ENCODE results near the gene SSR4.
A peak's percentile ranks its signal among the peaks of the same experiment; 100 is the strongest.
"Not testable (repeated sequence)": the region's sequence is repeated elsewhere in the genome, so short reads cannot be mapped to it uniquely, and the experiment has no call there.

The SSR4 gene

DNA sequence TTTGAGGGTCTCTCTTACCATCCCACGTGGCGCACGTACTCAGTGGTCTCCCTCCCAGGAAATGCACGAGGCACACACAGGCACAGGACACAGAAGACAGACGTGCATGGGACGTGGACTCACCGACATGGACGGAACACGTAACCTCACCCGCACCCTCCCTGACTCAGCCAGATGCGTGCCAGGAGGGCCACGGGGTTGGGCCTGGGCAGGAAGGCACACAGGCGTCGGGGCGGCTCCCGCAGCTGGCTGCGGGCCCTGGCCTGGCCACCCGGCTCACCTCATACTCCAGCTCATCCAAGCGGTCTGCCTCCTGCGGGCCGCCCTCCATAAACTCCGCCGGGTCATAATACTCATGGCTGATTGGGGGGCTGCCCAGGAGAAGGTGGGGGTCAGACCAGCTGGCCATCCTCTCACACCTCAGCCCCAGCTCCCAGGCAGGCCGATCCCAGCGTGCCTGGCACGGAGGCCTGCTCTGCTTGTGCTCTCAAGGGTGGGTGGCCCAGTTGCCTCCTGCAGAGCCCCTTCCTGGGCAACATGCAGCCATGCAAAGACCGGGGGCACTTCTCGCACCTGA, 12.6 kb downstream of the SSR4 start:
- no peak for DNase-seq

DNA sequence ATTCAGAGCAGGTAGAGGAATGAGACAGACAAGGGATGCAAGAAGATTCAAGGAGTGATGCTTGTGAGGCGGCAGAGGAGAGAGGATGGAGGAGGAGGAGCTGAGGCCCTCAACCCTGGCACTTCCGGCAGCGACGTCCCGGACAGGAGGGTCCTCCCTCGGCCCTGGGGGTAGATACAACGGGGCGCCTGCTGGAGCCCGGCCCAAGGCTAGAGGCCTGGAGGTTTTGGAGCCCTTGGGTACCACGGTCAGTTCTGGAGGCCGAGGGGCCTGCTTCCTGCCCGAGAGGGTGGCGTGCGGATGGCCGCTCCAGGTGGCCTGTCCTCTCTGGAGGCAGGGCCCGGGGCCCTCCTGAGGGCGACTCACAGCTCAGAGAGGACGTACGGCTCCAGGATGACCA, 13.5 kb downstream of the SSR4 start:
- DNase-seq = no peak

DNA sequence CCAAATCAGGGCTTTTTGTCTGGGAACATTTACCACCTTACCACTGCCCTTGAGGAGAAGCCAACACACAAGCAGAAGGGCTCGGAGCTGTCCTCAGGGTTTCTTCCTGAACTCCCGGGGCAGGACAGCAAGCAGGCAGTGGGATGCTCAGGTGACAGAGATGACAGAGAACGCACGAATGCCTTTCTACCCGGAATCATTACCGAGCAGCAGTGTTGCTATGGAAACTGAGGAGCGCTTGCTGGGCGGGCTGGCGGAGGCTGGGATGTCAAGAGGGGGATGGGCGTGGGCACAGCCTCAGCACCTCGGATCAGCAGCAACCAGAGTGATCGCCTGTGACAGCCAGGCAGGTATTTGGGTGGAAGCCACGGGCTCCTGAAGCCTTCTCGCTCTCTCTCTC, 17.8 kb downstream of the SSR4 start:
- DNase-seq = no peak

DNA sequence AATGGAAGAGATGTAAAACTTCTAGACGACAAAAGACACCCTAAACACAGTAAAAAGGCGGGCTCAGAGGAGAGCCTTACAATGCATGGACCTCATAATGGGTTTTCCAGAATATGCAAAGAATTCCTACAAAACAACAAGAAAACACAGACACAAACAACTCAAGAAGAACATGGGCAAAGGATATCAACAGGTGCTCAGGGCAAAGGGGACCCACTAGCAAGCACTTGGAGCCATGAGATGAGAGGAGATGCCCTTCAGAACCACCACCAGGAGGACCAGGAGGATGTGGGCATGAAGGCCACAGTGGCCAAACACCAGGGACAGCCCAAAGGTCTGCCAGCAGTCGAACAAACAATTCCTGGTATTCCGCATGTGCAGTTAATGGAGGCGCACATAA, 18.7 kb downstream of the SSR4 start:
- no peak for DNase-seq

DNA sequence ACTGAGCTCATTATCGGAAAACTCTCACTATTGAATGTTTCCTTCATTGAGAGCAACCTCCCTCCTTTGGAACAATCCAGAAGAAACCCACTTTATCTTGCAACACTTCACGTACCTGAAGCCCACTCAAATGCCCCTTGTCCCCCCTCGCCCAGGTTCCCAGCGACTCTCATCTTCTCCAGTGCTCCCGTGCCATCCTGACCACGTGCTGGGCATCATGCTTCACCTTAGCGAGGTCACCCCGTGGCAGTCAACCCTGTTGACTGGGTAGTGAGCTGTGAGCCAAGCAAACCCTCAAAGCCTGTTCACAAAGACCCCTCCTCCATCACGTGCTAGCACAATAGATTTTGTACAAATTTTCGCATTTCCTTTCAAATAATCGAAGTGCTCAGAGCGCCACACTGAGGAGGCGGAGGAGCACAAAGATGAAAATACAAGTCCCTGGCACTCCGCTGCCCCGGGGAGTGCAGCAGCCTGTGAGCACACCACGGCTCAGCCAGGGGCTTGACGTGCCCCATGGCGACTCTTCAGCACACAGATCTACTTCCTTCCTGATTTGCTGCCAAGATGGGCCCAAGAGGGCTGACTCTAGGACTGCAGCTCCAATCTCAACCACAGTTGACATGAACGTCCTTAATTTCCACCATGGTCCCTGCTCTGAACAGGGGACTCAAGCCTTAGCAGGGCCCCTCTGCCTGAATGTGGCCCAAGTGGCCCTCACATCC, 20.3 kb downstream of the SSR4 start:
- DNase-seq = no peak

DNA sequence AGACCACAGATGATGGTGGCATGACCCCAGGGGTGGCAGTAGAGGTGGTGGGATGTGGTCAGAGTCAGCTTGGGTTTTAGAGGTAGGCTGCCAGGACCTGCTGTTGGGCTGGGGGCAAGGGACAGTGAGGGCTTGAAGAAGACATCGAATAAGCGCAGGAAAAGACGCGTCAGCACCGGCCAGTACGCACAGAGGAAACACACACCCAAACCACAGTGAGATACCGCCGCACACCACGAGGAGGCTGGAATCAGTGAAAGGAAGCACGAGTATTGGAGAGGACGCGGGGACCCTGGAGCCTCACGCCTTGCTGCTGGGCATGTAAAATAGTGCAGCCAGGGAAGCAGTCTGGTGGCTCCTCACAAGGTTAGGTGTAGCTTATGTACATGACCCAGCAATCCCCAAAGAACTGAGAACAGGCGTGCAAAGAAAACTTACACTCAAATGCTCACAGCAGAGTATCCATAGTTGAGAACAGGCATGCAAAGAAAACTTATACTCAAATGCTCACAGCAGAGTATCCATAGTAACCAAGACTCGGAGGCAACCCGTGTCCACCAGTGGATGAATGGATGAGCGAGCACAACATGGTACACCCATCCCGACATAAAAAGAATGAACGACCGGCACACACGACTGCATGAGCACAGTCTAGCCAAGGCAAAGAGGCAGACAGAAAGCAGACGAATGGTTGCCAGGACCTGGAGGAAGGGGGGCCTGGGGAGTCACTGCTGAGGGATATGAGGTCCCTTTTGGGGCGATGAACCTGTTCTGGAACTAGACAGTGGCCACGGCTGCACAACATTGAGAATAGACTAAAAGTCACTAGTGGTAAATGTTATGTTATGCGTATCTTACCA, 22.6 kb downstream of the SSR4 start:
- DNase-seq = no peak

DNA sequence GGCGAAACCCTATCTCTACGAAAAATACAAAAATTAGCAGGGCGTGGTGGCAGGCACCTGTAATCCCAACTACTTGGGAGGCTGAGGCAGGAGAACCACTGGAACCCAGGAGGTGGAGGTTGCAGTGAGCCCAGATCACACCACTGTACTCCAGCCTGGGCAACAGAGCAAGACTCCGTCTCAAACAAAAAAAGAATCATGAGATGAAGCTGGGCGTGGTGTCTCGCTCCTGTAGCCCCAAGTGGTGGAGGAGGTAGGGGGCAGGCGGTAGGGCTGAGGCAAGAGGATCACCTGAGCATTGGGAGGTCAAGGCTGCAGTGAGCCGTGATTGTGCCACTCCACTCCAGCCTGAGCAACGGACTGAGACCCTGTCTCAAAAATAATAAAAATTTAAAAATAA, 23.6 kb downstream of the SSR4 start:
- not testable (repeated sequence) for DNase-seq

DNA sequence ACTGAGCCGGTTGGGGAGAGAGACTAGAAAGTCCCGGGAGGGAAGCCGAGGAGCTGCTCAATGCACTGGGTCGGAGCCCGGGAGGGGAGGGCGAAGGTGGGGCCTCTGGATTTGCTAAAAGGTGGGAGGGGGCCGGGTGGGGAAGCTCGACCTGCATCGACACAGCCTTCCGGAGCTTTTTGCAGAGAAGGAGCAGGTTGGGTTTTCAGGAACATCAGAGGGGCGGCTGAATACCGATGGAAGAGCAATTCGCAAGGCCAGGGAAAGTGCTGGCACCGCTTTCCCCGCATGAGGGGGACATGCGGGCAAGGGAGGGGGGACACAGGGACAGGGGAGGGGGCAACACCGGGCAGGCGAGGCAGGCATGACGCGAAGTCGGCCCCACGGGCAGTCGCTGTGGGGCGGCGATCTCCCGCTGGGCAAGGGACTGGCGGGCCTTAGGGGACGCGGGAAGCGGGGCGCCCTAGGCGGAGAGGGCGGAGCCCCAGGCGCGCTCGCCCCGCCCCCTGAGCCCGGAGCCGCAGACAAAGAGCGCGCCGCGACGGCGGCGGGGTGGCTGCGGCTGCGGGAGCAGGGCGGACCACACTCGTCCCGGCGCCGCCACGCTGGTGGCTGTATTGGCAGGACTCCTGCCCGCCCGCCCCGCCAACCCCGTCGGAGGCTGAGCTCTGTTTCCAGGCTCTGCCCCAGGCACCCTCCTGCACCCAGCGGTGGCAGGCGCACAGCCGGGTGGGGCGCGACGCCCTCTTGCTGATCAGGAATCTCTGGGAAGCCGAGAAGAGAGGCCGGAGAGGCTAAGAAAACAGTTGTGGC, 24.3 kb downstream of the SSR4 start:
- DNase-seq = peak; percentile 82

DNA sequence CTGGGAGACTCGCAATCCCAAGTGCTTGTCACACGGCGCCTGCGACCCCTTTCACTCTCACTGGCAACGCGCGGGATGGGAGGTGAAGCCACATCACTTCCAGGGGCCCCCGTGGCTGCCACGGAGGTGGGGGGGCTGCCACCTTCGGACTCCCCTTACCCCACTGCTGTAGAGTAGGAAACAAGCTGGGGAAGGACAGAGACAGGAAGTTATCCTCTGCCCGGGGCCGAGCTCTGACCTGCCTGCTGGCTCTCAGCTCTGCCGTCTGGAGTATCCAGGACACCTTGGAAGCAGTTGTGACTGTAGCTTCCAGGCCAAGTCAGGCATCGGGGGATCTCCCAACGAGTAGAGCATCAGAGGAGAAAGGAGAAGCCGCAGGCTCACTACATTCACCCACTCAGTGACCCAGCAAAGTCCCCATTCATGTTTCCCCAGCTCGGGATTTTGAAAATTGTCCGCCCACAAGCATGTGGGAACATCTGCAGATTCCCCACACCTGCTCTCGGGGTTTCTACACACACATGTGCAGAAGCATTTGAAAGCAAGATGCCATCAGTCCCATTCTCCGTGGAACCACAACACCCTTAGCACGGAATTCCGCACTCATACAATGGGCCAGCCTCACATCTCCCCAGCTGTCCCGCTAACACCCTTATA, 25.0 kb downstream of the SSR4 start:
- no peak for DNase-seq

DNA sequence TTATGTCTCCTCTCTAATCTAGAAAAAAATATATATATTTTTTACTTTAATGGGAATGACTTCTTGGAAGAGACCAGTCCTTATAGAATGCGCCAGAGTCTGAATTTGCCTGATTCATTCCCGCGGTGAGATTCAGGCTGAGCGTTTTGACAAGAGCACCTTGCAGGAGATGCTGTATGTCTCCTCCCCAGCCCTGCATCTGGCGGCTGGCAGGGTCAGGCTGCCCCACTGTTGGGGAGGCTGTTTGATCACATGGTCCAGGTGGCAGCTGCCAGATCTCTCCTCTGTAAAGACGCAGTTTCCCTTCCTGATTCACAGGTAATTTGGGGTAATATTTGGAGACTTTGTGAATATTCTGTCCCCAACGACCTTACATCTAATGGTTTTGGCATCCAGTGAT, 26.1 kb downstream of the SSR4 start:
- no peak for DNase-seq

DNA sequence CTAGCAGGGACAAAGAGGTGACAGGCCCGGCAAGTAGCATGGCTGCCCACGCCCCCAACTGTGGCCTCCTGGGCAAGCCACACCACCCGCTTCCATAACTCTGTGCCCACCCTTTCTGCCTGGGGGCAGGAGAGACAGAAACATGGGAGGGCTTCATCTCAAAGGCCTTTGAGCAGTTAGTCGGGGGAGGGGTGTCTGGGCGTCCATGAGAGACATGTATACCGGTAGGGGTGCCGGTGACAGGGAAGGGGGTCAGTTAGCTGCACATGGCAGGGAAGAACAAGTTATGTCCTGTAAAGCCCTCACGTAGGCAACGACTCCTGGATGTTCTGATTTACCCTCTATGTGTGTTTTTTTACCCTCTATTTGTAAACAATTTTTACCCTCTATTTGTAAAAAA, 26.6 kb downstream of the SSR4 start:
- DNase-seq = no peak

DNA sequence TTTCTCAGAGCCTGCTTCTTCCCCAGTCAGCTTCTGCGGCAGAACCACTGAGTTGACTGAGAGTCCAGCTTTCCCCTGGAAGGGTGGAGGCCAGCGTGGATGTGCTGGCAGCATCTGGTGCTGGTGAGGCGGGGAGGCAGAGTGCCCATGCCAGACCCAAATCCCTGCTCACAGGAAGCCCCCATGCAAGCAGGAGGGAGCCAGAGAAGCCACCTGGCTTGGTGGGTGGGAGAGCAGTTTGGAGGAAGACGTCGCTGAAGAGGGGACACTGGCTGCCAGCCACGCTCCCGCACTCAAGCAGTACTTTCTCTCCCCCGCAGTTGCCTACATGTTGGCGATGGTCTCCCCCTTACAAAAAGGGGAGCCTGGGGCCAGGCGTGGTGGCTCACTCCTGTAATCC, 29.9 kb downstream of the SSR4 start:
- no peak for DNase-seq

DNA sequence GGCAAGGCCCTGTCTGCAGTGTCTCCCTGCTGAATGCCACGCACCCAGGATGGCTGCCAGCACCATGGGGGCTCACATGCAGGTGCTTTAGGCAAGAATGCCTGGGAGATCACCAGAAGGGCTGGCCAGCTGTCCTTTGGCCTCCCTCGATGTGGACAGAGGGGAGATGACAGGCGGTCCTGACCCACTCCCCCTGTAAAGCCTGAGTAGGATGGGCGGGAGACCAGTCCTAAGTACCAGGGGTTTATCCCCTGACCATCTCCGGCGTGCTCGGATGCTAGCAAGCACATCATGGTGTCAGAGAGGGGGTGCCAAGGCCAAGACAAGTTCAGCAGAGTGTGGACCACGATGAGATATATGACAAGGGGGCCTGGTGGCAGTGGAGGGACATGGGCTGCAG, 30.6 kb downstream of the SSR4 start:
- DNase-seq = no peak

DNA sequence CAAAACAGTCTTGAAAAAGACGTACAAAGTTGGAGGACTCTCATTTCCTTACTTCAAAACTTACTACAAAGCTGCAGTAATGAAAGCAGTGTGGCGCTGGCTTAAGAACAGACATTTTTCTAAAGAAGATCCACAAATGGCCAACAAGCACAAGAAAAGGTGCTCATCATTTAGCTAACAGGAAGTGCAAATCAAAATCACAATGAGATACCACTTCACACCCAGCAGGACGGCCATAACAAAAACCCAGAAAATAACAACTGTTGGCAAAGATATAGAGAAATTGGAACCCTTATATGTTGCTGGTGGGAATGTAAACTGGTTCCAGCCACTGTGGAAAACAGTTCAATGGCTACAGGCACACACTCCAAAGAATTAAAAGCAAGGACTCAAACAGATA, 32.5 kb downstream of the SSR4 start:
- no peak for DNase-seq

DNA sequence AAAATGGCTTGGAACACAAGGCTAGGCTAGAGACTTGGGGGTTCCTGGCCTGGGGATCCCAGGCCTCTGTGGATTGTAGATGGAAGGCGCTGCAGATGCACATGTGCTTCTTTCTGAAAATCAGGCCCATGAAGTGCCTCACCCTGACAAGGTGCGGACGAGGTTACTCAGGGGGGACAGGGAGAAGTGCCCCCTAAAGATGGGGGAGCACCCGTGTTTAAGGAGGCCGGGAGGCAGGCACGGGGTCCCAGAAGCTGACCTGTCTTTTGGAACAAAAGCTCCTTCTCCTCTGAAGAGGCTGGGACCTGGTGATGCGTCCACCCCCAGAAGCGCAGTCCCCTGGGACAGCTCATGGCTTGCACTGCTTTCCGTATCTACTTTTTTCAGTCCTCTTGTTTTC, 33.4 kb downstream of the SSR4 start:
- DNase-seq = no peak

DNA sequence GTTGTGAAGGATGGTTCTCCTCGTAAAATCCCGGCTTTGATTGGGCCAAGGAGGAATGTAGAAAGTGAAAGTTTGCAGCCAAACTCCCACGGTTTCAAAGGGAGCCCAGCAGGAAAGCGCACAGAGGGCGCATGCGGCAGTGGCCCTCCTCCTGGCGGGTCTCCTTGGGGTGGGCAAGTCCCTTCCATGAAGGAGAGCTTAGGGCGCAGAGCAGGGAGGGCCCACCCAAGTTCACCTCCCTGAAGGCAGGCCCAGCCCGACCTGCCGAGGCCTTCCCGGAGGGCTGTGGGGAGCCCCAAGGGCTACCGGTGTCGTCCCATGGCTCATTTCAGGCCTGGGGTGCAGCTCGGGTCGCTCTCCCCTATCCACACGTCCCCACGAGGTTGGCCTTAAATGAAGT, 33.8 kb downstream of the SSR4 start:
- no peak for DNase-seq

DNA sequence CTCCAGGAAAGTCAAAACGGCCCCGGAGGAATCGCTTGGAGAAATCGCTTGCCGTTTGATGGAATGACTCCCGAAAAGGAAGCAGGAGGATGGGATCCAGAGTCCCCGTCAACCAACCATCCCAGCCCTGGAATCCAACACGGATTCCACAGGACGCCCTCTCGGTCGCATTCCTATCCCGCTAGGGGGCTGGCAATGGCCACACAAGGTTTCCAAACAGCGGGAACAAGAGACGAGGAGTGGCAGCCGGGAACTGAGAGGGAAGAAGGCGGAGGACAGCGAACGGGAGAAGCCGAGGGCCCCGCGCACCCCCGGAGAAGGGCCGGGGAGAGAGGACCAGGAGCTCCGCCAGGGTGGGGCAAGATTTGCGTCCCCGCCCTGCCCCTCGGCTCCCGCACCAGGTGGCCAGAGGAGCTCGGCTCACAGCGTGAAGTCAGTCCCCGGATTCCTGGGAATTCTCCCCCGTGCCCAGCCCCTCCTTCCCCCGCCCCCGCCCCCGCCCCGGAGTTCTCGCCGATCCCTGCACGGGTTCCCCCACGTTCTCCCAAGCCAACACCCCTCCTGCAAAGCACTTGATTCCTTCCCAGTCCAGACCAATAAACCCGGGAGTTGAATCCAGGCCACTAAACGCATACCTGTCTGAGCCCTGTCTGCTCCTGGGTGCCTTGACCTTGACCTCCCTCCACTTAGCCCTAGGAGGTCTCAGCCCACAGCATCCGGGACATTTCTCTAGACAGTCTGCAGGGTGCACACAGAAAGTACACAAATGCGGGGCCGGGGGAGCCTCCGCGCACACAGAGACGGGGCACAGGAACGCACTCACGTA, 34.5 kb downstream of the SSR4 start:
- peak; percentile 34 for DNase-seq

DNA sequence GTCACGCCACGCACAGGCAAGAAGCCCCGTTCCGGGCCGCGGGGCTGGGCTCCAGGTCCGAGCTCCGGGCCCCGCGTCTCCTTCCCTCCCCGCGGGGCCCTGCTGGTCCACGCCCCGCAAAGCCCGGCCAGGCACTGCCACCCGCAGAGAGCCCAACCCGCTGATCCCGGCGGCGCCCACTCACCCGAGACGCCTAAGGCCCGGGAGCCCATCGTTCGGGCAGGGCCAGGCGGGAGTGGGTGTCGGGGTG, 35.0 kb downstream of the SSR4 start:
- DNase-seq = peak; percentile 49

DNA sequence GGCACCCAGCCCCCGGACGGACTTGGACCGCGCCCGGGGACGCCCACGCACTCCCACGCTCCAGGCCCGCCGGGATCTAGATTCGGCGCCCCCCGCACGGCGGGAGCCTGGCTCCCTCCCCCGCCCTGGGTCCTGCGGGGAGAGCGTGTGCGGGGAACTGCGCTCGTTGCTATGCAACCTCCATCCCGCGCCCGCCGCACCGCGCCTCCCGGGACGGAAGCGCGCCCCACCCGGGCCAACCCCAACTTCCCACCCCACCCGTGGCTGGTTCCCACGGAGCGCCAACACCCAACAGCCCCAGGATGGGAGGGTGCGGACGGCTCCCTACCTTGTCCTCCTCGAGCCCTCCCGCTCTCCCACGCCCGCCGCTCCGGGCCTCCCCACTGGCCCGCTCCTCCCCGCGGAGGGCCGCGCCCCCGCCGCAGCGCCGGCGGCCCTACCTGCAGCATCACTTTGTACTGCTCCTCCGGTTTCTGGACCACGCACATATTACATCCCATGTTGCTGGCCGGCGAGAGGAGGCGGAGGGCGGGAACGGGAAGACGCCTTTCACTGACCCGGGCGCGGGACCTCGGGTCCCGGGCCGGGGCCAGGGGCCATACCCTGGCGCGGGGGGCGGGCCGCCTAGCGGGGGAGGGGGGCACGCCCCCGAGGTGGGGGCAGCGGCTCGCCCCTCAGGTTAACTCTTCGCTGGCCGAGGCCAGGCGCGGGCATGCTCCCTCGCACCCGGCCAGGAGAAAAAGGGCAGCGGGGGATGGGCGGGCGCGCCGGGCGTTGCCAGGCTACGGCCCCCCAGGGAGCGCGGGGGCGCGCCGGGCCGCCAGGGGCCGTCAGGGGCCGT, 35.6 kb downstream of the SSR4 start, which contains the start of gene PDZD4:
Gene PDZD4, minus strand, starts transcription at position 746 of the 841 bp plus-strand sequence. Its CDS starts 246 bp downstream, at position 500.
- DNase-seq = peak; percentile 27

DNA sequence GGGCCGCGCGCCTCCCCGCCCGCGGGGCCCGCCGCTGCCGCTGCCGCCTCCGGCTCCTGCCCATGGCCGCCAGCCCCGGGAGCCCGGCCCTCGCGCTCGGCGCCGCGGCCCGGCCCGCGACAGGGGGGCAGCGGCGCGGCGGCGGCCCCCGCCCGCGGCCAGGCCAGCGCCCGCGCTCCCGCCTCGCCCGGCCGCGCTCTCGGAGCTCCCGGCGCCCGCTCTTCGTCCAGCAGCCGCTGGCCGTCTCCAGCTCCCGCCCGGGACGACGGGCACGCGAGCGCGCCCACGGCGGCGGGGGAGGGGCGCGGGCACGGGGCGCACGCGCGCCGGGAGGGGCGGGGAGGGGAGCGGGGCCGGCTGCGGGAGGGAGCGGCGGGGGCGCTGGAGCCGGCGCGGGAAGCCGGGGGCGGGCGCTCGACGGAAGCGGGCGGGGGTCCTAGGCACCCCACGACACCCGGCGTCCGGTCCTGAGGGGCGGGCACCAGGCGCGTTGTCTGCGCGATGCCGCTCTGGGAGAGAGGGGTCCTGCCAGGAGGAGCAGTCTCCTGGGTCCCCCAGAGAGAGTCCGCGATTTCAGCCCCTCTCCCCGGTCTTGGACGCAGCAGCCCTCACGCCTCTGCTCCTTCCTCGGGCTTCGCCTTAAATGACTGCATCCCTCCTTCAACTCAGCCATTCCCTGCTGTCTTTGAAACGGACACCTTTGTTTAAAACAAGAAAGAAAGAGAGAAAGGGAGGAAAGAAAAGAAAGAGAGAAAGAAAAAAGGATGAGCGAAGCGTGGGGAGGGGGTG, 36.4 kb downstream of the SSR4 start:
- peak; percentile 47 for DNase-seq

All from retina (tissue), 1 donor.